WERI-Rb-1 (cell line): ENCODE results near the gene MC2R.

Experiments
- DNase-seq: peaks from one replicate; pipeline ENCODE4 v3.0.0-alpha.2; 2020
- H3K27ac ChIP-seq: fragments of 250-450 bp; sonication (Bioruptor Pico); 2 replicates; pipeline ENCODE4 v1.5.1; 2020; ENCODE audit warnings: mild to moderate bottlenecking, moderate library complexity
- H3K27me3 ChIP-seq: fragments of 250-450 bp; sonication (Bioruptor Pico); 2 replicates; pipeline ENCODE4 v1.5.1; 2021; ENCODE audit warnings: mild to moderate bottlenecking, low read depth, moderate library complexity; ENCODE audit not compliant: insufficient read depth, severe bottlenecking
- H3K36me3 ChIP-seq: fragments of 250-450 bp; sonication (Bioruptor Pico); 2 replicates; pipeline ENCODE4 v1.5.1; 2020; ENCODE audit warnings: mild to moderate bottlenecking, moderate library complexity
- H3K4me3 ChIP-seq: 2 replicates; pipeline ENCODE4 v1.5.1; 2011; ENCODE audit warnings: low read depth, mild to moderate bottlenecking, control low read depth, low read length
- H3K9me3 ChIP-seq: fragments of 250-450 bp; sonication (Bioruptor Pico); 2 replicates; pipeline ENCODE4 v1.5.1; 2021; ENCODE audit warnings: mild to moderate bottlenecking, moderate library complexity; ENCODE audit not compliant: severe bottlenecking
- CTCF ChIP-seq: IDR thresholded peaks from 2 replicates; pipeline ENCODE4 v1.5.1; 2011; ENCODE audit warnings: low read depth, mild to moderate bottlenecking, control low read depth, inconsistent platforms, low read length

Gene MC2R

GRCh38 chr18:13893418-13893760, 21.9 kb downstream of the MC2R start:
- DNase-seq, result no peak
- TF ChIP-seq CTCF, result no peak
- no peak overlapping the region for H3K27ac ChIP-seq

GRCh38 chr18:13892098-13892497, 23.2 kb downstream of the MC2R start:
- no peak for DNase-seq
- TF ChIP-seq CTCF, result no peak
- Histone ChIP-seq H3K27me3 (peaks cover 92% of the 10 kb centered on the region), H3K27ac (no peak overlapping the region), H3K36me3 (no peaks in the 10 kb centered on the region), H3K9me3 (no peaks in the 10 kb centered on the region), H3K4me3 (no peak overlapping the region)

More at GRCh38 chr18:13893418-13893760, 21.9 kb downstream of the MC2R start:
- Histone ChIP-seq H3K36me3 (no peaks in the 10 kb centered on the region), H3K4me3 (no peak overlapping the region), H3K9me3 (no peaks in the 10 kb centered on the region), H3K27me3 (peaks cover 95% of the 10 kb centered on the region)

GRCh38 chr18:13890761-13891361, 24.5 kb downstream of the MC2R start:
- H3K4me3 ChIP-seq, result no peak overlapping the region
- no peak overlapping the region for H3K27ac ChIP-seq
- no peak for TF ChIP-seq CTCF
- peaks cover 93% of the 10 kb centered on the region for H3K27me3 ChIP-seq
- no peak for DNase-seq
- H3K9me3 ChIP-seq, result no peaks in the 10 kb centered on the region
- no peaks in the 10 kb centered on the region for H3K36me3 ChIP-seq

- peaks cover 95% of the 10 kb centered on the region for H3K27me3 ChIP-seq
- H3K9me3 ChIP-seq, result no peaks in the 10 kb centered on the region
- TF ChIP-seq CTCF, result no peak
- H3K27ac ChIP-seq, result no peak overlapping the region
- no peak for DNase-seq
- no peaks in the 10 kb centered on the region for H3K36me3 ChIP-seq
- H3K4me3 ChIP-seq, result no peak overlapping the region
These were observed 25.7 kb downstream of the MC2R start for GRCh38 chr18:13889671-13890070.

- H3K9me3 ChIP-seq, result no peaks in the 10 kb centered on the region
- DNase-seq, result no peak
- H3K27ac ChIP-seq, result no peak overlapping the region
- peaks cover 93% of the 10 kb centered on the region for H3K27me3 ChIP-seq
- no peak overlapping the region for H3K4me3 ChIP-seq
- no peaks in the 10 kb centered on the region for H3K36me3 ChIP-seq
- no peak for TF ChIP-seq CTCF
These were observed 27.1 kb downstream of the MC2R start for GRCh38 chr18:13888191-13888716.

- DNase-seq, result no peak
These were observed 30.3 kb downstream of the MC2R start for GRCh38 chr18:13885009-13885408.

More at GRCh38 chr18:13885009-13885408, 30.3 kb downstream of the MC2R start:
- Histone ChIP-seq H3K27me3 (peaks cover 93% of the 10 kb centered on the region), H3K27ac (no peak overlapping the region), H3K9me3 (no peaks in the 10 kb centered on the region), H3K4me3 (no peak overlapping the region), H3K36me3 (no peaks in the 10 kb centered on the region)
- no peak for TF ChIP-seq CTCF
